ENCODE results near the gene FAM50A. TPM values are rescaled to one million over a fixed set of nuclear protein-coding genes. Genes with fewer than 3 reads are reported as not detected.

Gene FAM50A
- total RNA-seq, 1 donor from 2014 or later = 41.1 TPM

- intact Hi-C loops (cut with micrococcal nuclease) = no loop called here
- TF ChIP-seq CTCF (IDR thresholded peaks at IDR 0.05; ENCODE audit: borderline replicate concordance) = no peak
- no peaks in the 10 kb centered on the region for H3K9me3 ChIP-seq (replicated peaks)
- DNase-seq = no peak
- H3K4me3 ChIP-seq = no peak overlapping the region
- peaks cover 10% of the 10 kb centered on the region for H3K4me1 ChIP-seq
- no peaks in the 10 kb centered on the region for H3K36me3 ChIP-seq
- peak overlapping the region; percentile 84 for H3K27ac ChIP-seq (replicated peaks)
- no peaks in the 10 kb centered on the region for H3K27me3 ChIP-seq (ENCODE audit: low read depth)
These were observed 24.8 kb upstream of the FAM50A start for GRCh38 chrX:154419189-154419588.

GRCh38 chrX:154419688-154420401 is 24.1 kb upstream of the FAM50A start:
- intact Hi-C loops (cut with micrococcal nuclease) = no loop called here
- peak overlapping the region; percentile 84 for H3K27ac ChIP-seq (replicated peaks)
- H3K9me3 ChIP-seq (replicated peaks) = no peaks in the 10 kb centered on the region
- H3K36me3 ChIP-seq = no peaks in the 10 kb centered on the region
- DNase-seq = peak; percentile 46
- TF ChIP-seq CTCF (IDR thresholded peaks at IDR 0.05; ENCODE audit: borderline replicate concordance) = no peak
- peak overlapping the region; percentile 60 for H3K4me3 ChIP-seq
- no peaks in the 10 kb centered on the region for H3K27me3 ChIP-seq (ENCODE audit: low read depth)
- H3K4me1 ChIP-seq = peaks cover 10% of the 10 kb centered on the region

GRCh38 chrX:154420402-154420756 is 23.6 kb upstream of the FAM50A start:
- Histone ChIP-seq H3K9me3 (replicated peaks) (no peaks in the 10 kb centered on the region), H3K36me3 (no peaks in the 10 kb centered on the region), H3K4me1 (peaks cover 10% of the 10 kb centered on the region), H3K27ac (replicated peaks) (peak overlapping the region; percentile 84), H3K4me3 (peak overlapping the region; percentile 60), H3K27me3 (ENCODE audit: low read depth) (no peaks in the 10 kb centered on the region)
- no peak for DNase-seq
- intact Hi-C loops (cut with micrococcal nuclease) = no loop called here
- TF ChIP-seq CTCF (IDR thresholded peaks at IDR 0.05; ENCODE audit: borderline replicate concordance) = no peak

- intact Hi-C loops (cut with micrococcal nuclease) = no loop called here
- Histone ChIP-seq H3K27ac (replicated peaks) (peak overlapping the region; percentile 90), H3K27me3 (ENCODE audit: low read depth) (no peaks in the 10 kb centered on the region), H3K4me1 (peaks cover 31% of the 10 kb centered on the region), H3K4me3 (peak overlapping the region; percentile 83), H3K9me3 (replicated peaks) (no peaks in the 10 kb centered on the region), H3K36me3 (peaks cover 6% of the 10 kb centered on the region)
- TF ChIP-seq CTCF (IDR thresholded peaks at IDR 0.05; ENCODE audit: borderline replicate concordance) = no peak
- DNase-seq = no peak
These were observed 16.8 kb upstream of the FAM50A start for GRCh38 chrX:154426916-154427770.

- intact Hi-C loops (cut with micrococcal nuclease) = no loop called here
- DNase-seq = peak; percentile 94
- H3K4me3 ChIP-seq = peak within 1 kb of the TSS; percentile 83
- peak within 1 kb of the TSS; percentile 90 for H3K27ac ChIP-seq (replicated peaks)
- no peaks in the 10 kb centered on the region for H3K27me3 ChIP-seq (ENCODE audit: low read depth)
- H3K9me3 ChIP-seq (replicated peaks) = no peaks in the 10 kb centered on the region
- H3K4me1 ChIP-seq = peaks cover 31% of the 10 kb centered on the region
- peaks cover 17% of the 10 kb centered on the region for H3K36me3 ChIP-seq
- no peak for TF ChIP-seq CTCF (IDR thresholded peaks at IDR 0.05; ENCODE audit: borderline replicate concordance)
These were observed 15.5 kb upstream of the FAM50A start, which contains the start of gene ATP6AP1 for GRCh38 chrX:154428176-154429171. Gene ATP6AP1 (plus strand): TSS chrX:154428677. CDS start chrX:154428693, 16 bp downstream.

Measured in left ventricle myocardium inferior (tissue), 1 donor.